Endothelial cell of umbilical vein (primary cell): ENCODE measurements around the gene HDAC4. TPM values are rescaled to one million over a fixed set of nuclear protein-coding genes. Genes with fewer than 3 reads are reported as not detected.

Experiments used
- BruUV-seq: library from RNA; stranded (reverse); fragments of 400-500 nt; replicated peaks from 2 replicates; lab custom pipeline; 2021; lab: Mats Ljungman, UMichigan
- CTCF ChIA-PET: fragments of 300-600, 350-600 bp; sonication (Branson Sonifier 250); formaldehyde crosslinking; loops from one replicate; lab custom pipeline; 2021; ENCODE audit warnings: antibody characterized with exemption, inconsistent platforms; lab: Charles Lee
- POLR2A ChIA-PET: fragments of 300-600, 350-600 bp; sonication (Branson Sonifier 250); formaldehyde crosslinking; loops from one replicate; lab custom pipeline; 2021; ENCODE audit warnings: antibody characterized with exemption, inconsistent platforms; lab: Charles Lee
- DNase-seq: peaks from one replicate; pipeline ENCODE4 v3.0.0-alpha.2; 2011; ENCODE audit warnings: low read depth, low spot score
- FAIRE-seq: peaks from 2 replicates; lab custom pipeline; 2011; peaks lifted over from hg19 to GRCh38; lab: Jason Lieb, UNC
- H2AFZ ChIP-seq: 2 replicates; pipeline ENCODE4 v1.6.0; 2012; ENCODE audit warnings: low read depth, low read length, control low read depth, inconsistent platforms
- H3K27ac ChIP-seq: 2 replicates; pipeline ENCODE4 v1.5.1; 2011; ENCODE audit warnings: low read depth, mild to moderate bottlenecking, control low read depth, low read length, moderate library complexity; ENCODE audit not compliant: insufficient read depth
- H3K27me3 ChIP-seq, 2 experiments: 2 replicates each; pipeline versions ENCODE4 v1.6.0 to v1.6.1; 2011; ENCODE audit warnings: low read length in 2 of 2, mixed read lengths in 1 of 2; ENCODE audit not compliant: control insufficient read depth in 2 of 2, insufficient read depth in 2 of 2
- H3K36me3 ChIP-seq, 2 experiments: 2 replicates in 1 of 2; 3 replicates in 1 of 2; pipeline ENCODE4 v1.5.1; 2011; ENCODE audit warnings: low read length in 2 of 2, mild to moderate bottlenecking in 1 of 2, moderate library complexity in 1 of 2; ENCODE audit not compliant: control insufficient read depth in 2 of 2, insufficient read depth in 2 of 2; ENCODE audit errors: extremely low read depth in 1 of 2
- H3K4me1 ChIP-seq: 3 replicates; pipeline ENCODE4 v1.5.1; 2011; ENCODE audit warnings: mild to moderate bottlenecking, low read length; ENCODE audit not compliant: control insufficient read depth, insufficient read depth; ENCODE audit errors: extremely low read depth
- H3K4me2 ChIP-seq: 2 replicates; pipeline ENCODE4 v1.6.1; 2011; ENCODE audit warnings: low read length, control low read depth, mixed read lengths; ENCODE audit not compliant: insufficient read depth
- H3K4me3 ChIP-seq, 3 experiments: fragments of 200-600 bp in 1 of 3; sonication (generic), shearing (Covaris generic) in 1 of 3; replicated peaks in 1 of 3; 2 replicates each; pipeline ENCODE4 v1.5.1; 2011 to 2016; ENCODE audit warnings: control low read depth in 3 of 3, low read length in 3 of 3, mild to moderate bottlenecking in 2 of 3, inconsistent platforms in 1 of 3, low read depth in 1 of 3, moderate library complexity in 1 of 3; ENCODE audit not compliant: insufficient read depth in 1 of 3
- H3K79me2 ChIP-seq: 2 replicates; pipeline ENCODE4 v1.6.0; 2012; ENCODE audit warnings: low read length, inconsistent platforms; ENCODE audit not compliant: control insufficient read depth, insufficient read depth
- H3K9ac ChIP-seq: replicated peaks from 2 replicates; pipeline ENCODE3; 2011; ENCODE audit warnings: low read length, control low read depth; ENCODE audit not compliant: insufficient read depth; ENCODE audit errors: extremely low read depth
- H3K9me1 ChIP-seq: replicated peaks from 3 replicates; pipeline ENCODE4 v1.6.0; 2011; ENCODE audit warnings: mild to moderate bottlenecking, low read length; ENCODE audit not compliant: control insufficient read depth, insufficient read depth; ENCODE audit errors: extremely low read depth
- H3K9me3 ChIP-seq: replicated peaks from 2 replicates; pipeline ENCODE4 v1.5.1; 2012; ENCODE audit warnings: low read length, inconsistent platforms; ENCODE audit not compliant: control insufficient read depth, insufficient read depth
- H4K20me1 ChIP-seq: replicated peaks from 2 replicates; pipeline ENCODE3; 2011; ENCODE audit warnings: mild to moderate bottlenecking, low read length; ENCODE audit not compliant: control insufficient read depth, insufficient read depth; ENCODE audit errors: extremely low read depth
- EZH2 ChIP-seq: IDR thresholded peaks from 2 replicates; pipeline ENCODE4 v1.6.1; 2012; ENCODE audit warnings: borderline replicate concordance, low read depth, mild to moderate bottlenecking, moderate library complexity, low read length, inconsistent platforms; ENCODE audit not compliant: severe bottlenecking
- FOS ChIP-seq: IDR thresholded peaks from 2 replicates; pipeline ENCODE4 v1.6.1; 2011; ENCODE audit warnings: mild to moderate bottlenecking, low read length, moderate library complexity, borderline replicate concordance; ENCODE audit not compliant: insufficient read depth
- GATA2 ChIP-seq: IDR thresholded peaks from 2 replicates; pipeline ENCODE4 v1.7.0; 2011; ENCODE audit warnings: low read depth, mild to moderate bottlenecking, moderate library complexity, mixed read lengths, low read length; ENCODE audit not compliant: insufficient read length, insufficient read depth
- JUN ChIP-seq: IDR thresholded peaks from 2 replicates; pipeline ENCODE4 v1.6.1; 2011; ENCODE audit warnings: borderline replicate concordance, low read depth; ENCODE audit not compliant: insufficient read length, insufficient read depth
- MYC ChIP-seq: IDR thresholded peaks from one replicate; pipeline ENCODE4 v1.6.1; 2011; ENCODE audit warnings: mild to moderate bottlenecking, low read depth, low read length
- POLR2A ChIP-seq: IDR thresholded peaks from 2 replicates; pipeline ENCODE4 v1.6.1; 2012; ENCODE audit warnings: low read depth, mild to moderate bottlenecking, control low read depth, low read length
- POLR2AphosphoS5 ChIP-seq: IDR thresholded peaks from 2 replicates; pipeline ENCODE4 v1.6.1; 2012; ENCODE audit warnings: low read depth, mild to moderate bottlenecking, control low read depth, low read length, moderate library complexity; ENCODE audit not compliant: insufficient read depth
- dilution Hi-C: fragments of 300-500 bp; cut with MboI; formaldehyde crosslinking; loops from one replicate; pipeline ENCODE4 v1.15.0; 2019; ENCODE audit warnings: low sequenced_read_pairs; ENCODE audit not compliant: extremely low pct_ligation_motif_present
- intact Hi-C: fragments of 100-400 bp; cut with micrococcal nuclease; formaldehyde crosslinking; loops from one replicate; pipeline ENCODE4 v1.10.0; 2022
- polyA plus RNA-seq, 4 experiments: library from polyadenylated mRNA; depleted of rRNA in 3 of 4; stranded (reverse) in 3 of 4; unstranded in 1 of 4; fragments of >200 nt; gene quantifications; 2 replicates each; pipeline versions ENCODE4 v1.2.1 to v1.2.3, GENCODE V29; 2011 to 2012; ENCODE audit warnings: missing spikeins in 1 of 4
- total RNA-seq: library from RNA; stranded (reverse); gene quantifications from 2 replicates; pipeline ENCODE4 v1.2.3, GENCODE V29; 2021
- TF ChIP-seq, protein P1 (sequence below): IDR thresholded peaks from 2 replicates; pipeline ENCODE4 v1.6.1; 2011; ENCODE audit not compliant: insufficient read depth, insufficient read length
- TF ChIP-seq, protein P2 (sequence below), 2 donors: IDR thresholded peaks; 1 replicate in 1 of 2; 2 replicates in 1 of 2; pipeline ENCODE4 v1.5.1; 2011; ENCODE audit warnings: low read length in 2 of 2, mild to moderate bottlenecking in 2 of 2, moderate library complexity in 2 of 2, control low read depth in 1 of 2, inconsistent platforms in 1 of 2, low read depth in 1 of 2; ENCODE audit not compliant: insufficient read depth in 1 of 2; ENCODE audit errors: extremely low read depth in 1 of 2

Gene HDAC4
- total and polyA plus RNA-seq, 2 donors (not counting 3 experiments of a cell fraction or from before 2014, with no cell fraction given) = 13.4 to 33.0 TPM

DNA sequence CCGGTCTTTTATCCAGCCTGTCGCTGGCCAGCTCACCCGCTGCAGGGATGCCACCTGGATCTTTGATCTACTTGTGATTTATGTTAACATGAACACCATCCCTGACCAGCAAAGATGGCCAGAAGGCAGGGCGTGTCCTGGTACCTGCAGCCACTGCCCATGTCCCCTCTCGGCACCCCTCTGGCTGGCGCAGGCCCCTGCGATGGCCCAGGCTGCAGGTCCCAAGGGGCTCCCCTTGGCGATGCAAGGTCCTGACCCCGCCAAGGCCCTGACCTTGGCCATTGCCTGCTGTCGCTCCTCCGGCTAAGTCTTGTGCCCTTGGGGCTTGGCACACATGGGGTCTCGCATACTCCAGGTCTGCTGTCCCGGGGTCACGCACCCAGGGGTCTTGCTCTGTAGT is 338.1 kb downstream of the HDAC4 start:
- FAIRE-seq (no peak), DNase-seq (no peak)
- intact Hi-C loops (no loop called here), dilution Hi-C loops (no loop called here)
- no TSS peak for BruUV-seq
- Histone ChIP-seq H3K9me1 (no peaks in the 10 kb centered on the region), H3K4me1 (no peaks in the 10 kb centered on the region), H3K9ac (no peak overlapping the region), H3K27me3 (no peaks in the 10 kb centered on the region), H3K79me2 (no peaks in the 10 kb centered on the region), H4K20me1 (no peaks in the 10 kb centered on the region), H3K9me3 (no peaks in the 10 kb centered on the region), H3K4me3 (no peak overlapping the region), H2AFZ (no peak overlapping the region), H3K36me3 (peaks cover 0 to 1% of the 10 kb centered on the region in 2 experiments), H3K4me2 (no peak overlapping the region), H3K27ac (no peak overlapping the region)
- ChIA-PET POLR2A (no interaction called here), CTCF (no interaction called here)
- TF ChIP-seq, protein P1, sequence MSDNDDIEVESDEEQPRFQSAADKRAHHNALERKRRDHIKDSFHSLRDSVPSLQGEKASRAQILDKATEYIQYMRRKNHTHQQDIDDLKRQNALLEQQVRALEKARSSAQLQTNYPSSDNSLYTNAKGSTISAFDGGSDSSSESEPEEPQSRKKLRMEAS = no peak
- no peak for TF ChIP-seq POLR2A
- TF ChIP-seq GATA2 = no peak
- TF ChIP-seq EZH2 = no peak
- no peak for TF ChIP-seq MYC
- TF ChIP-seq POLR2AphosphoS5 = no peak
- TF ChIP-seq JUN = no peak

DNA sequence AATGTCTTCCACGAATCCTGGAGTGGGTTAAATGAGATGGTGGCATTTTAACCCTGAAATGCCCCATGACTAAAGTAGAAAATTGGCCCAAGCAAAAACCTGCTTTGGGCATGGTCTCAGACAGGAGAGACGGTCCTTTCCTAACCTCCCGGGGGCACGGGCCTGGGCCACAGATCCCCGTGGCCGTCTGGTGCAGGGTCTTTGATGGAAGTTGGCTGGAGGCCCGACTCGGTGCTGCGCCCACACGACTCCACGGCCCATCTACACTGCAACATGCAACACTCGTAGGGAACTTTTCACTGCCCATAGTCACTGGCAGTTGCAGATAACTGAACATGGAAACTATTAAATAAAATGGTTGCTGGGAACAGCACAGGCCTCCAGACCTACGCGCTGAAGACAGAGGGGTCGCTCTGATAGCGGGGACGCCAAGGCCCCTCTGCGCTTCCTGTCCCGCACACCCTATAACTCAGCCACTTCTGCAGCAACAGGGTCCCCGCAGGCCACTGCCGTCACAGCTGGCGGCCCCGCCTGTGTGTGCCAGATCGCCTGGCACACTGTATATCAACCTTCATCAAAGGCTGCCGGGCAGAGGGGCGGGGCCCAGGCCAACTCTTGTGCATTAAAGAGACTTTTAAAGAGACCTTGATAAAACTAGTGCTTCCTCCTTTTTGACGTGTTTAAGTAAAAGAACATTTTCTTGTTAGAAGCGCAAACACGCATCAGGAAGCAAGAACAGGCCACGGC is 338.8 kb downstream of the HDAC4 start:
- CTCF ChIA-PET = no interaction called here
- BruUV-seq = no TSS peak
- no peak overlapping the region for H2AFZ ChIP-seq
- peaks cover 0 to 1% of the 10 kb centered on the region in 2 experiments for H3K36me3 ChIP-seq
- H3K4me1 ChIP-seq = no peaks in the 10 kb centered on the region
- intact Hi-C loops = no loop called here
- FAIRE-seq = no peak
- H3K9me1 ChIP-seq = no peaks in the 10 kb centered on the region
- no peak for TF ChIP-seq MYC
- TF ChIP-seq POLR2AphosphoS5 = no peak
- no peak for TF ChIP-seq JUN
- TF ChIP-seq EZH2 = no peak
- TF ChIP-seq, protein P2, sequence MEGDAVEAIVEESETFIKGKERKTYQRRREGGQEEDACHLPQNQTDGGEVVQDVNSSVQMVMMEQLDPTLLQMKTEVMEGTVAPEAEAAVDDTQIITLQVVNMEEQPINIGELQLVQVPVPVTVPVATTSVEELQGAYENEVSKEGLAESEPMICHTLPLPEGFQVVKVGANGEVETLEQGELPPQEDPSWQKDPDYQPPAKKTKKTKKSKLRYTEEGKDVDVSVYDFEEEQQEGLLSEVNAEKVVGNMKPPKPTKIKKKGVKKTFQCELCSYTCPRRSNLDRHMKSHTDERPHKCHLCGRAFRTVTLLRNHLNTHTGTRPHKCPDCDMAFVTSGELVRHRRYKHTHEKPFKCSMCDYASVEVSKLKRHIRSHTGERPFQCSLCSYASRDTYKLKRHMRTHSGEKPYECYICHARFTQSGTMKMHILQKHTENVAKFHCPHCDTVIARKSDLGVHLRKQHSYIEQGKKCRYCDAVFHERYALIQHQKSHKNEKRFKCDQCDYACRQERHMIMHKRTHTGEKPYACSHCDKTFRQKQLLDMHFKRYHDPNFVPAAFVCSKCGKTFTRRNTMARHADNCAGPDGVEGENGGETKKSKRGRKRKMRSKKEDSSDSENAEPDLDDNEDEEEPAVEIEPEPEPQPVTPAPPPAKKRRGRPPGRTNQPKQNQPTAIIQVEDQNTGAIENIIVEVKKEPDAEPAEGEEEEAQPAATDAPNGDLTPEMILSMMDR (IDR thresholded peaks at IDR 0.05; ENCODE audit: extremely low read depth in 1 of 2, insufficient read depth in 1 of 2, low read depth in 1 of 2, low read length in 2 of 2) = no peak
- no peak for TF ChIP-seq POLR2A
- TF ChIP-seq GATA2 = no peak
- TF ChIP-seq FOS = no peak
- no peaks in the 10 kb centered on the region for H3K9me3 ChIP-seq
- no peaks in the 10 kb centered on the region for H3K27me3 ChIP-seq
- no peaks in the 10 kb centered on the region for H4K20me1 ChIP-seq
- no peak overlapping the region for H3K9ac ChIP-seq
- no peak overlapping the region for H3K4me2 ChIP-seq
- H3K79me2 ChIP-seq = no peaks in the 10 kb centered on the region
- no peak overlapping the region for H3K4me3 ChIP-seq
- no peak overlapping the region for H3K27ac ChIP-seq
- dilution Hi-C loops = no loop called here
- DNase-seq = no peak
- POLR2A ChIA-PET = no interaction called here
